Transverse colon (tissue), 3 donors: ENCODE data around the gene HNF1B.

Source experiments
- EP300 ChIP-seq: sonication (generic); formaldehyde crosslinking; IDR thresholded peaks from one replicate; pipeline ENCODE4 v1.6.1; 2017; ENCODE audit warnings: antibody characterized with exemption, low read depth
- POLR2A ChIP-seq: fragments of 450-650 bp; IDR thresholded peaks from one replicate; pipeline ENCODE4 v1.6.1; 2016; ENCODE audit warnings: antibody characterized with exemption, mild to moderate bottlenecking, moderate library complexity
- TF ChIP-seq, protein P1 (sequence below), 5 experiments: fragments of 200-600 bp in 3 of 5; fragments of 450-650 bp in 2 of 5; sonication (generic) in 3 of 5; IDR thresholded peaks; 1 replicate in 2 of 5; 2 replicates in 3 of 5; pipeline ENCODE4 v1.5.1; 2016 to 2017; ENCODE audit warnings: antibody characterized with exemption in 5 of 5, inconsistent platforms in 3 of 5, mild to moderate bottlenecking in 2 of 5, moderate library complexity in 1 of 5

DNA sequence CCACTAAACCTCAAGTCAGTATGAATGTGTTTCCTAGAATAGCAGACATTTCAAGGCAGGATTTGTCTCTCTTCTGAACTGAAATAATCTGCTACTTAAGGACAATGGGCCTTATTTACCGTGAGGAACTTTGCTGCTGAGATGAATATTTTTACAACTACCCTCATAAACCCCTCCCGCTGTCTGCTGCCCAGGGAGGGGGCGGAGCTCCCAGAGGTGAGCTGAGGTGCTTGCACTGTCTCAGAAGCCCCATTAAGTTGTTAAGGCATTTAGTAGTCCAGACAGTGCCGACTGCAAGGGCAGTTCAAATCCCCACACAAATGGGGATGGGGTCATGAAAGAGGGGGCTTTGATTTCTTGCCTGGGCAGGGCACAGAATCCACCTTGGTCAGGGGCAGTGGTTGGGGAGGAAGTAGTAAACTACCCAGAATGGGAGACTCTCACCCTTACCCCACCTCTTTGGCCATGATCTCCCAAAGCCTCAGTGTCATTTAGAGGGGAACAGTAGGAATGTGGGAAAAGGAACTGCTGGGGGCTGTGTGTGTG, 19.2 kb downstream of the HNF1B start:
- TF ChIP-seq, protein P1, sequence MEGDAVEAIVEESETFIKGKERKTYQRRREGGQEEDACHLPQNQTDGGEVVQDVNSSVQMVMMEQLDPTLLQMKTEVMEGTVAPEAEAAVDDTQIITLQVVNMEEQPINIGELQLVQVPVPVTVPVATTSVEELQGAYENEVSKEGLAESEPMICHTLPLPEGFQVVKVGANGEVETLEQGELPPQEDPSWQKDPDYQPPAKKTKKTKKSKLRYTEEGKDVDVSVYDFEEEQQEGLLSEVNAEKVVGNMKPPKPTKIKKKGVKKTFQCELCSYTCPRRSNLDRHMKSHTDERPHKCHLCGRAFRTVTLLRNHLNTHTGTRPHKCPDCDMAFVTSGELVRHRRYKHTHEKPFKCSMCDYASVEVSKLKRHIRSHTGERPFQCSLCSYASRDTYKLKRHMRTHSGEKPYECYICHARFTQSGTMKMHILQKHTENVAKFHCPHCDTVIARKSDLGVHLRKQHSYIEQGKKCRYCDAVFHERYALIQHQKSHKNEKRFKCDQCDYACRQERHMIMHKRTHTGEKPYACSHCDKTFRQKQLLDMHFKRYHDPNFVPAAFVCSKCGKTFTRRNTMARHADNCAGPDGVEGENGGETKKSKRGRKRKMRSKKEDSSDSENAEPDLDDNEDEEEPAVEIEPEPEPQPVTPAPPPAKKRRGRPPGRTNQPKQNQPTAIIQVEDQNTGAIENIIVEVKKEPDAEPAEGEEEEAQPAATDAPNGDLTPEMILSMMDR (IDR thresholded peaks at IDR 0.05), result no peak
- TF ChIP-seq POLR2A (no peak), EP300 (no peak)
